GM21528 (cell line): Measurements from ENCODE around the gene ABCC5.
"Not testable (repeated sequence)": the region's sequence is repeated elsewhere in the genome, so short reads cannot be mapped to it uniquely, and the experiment has no call there.

Experiments
- ATAC-seq: cut with Tn5 transposase; IDR thresholded peaks from one replicate; pipeline ENCODE4 v1.9.1; 2021; ENCODE audit warnings: mild to moderate bottlenecking, moderate library complexity; ENCODE audit not compliant: unreplicated experiment, low FRiP score

Gene ABCC5

GRCh38 chr3:184017672-184018423 lies at the start of gene ABCC5:
Gene ABCC5 (minus strand): TSS chr3:184017884. CDS start chr3:184014392, 3,492 bp downstream.
- ATAC-seq, result peak; percentile 98

- no peak for ATAC-seq
Observed at GRCh38 chr3:184066211-184066610, 48.5 kb upstream of the ABCC5 start.

GRCh38 chr3:184062637-184063036 lies 45.0 kb upstream of the ABCC5 start:
- ATAC-seq, result no peak

- no peak for ATAC-seq
Observed at GRCh38 chr3:184059424-184059823, 41.7 kb upstream of the ABCC5 start.

GRCh38 chr3:184058029-184058428 lies 40.3 kb upstream of the ABCC5 start:
- ATAC-seq, result no peak

GRCh38 chr3:184052767-184053166 lies 35.1 kb upstream of the ABCC5 start, which contains the start of gene HTR3C:
Gene HTR3C (plus strand): TSS chr3:184053047. CDS start chr3:184053081, 34 bp downstream.
- no peak for ATAC-seq

- no peak for ATAC-seq
Observed at GRCh38 chr3:184050217-184050847, 32.6 kb upstream of the ABCC5 start.

- no peak for ATAC-seq
Observed at GRCh38 chr3:184045995-184046394, 28.3 kb upstream of the ABCC5 start.

GRCh38 chr3:184042617-184043016 lies 24.9 kb upstream of the ABCC5 start:
- no peak for ATAC-seq

DNA sequence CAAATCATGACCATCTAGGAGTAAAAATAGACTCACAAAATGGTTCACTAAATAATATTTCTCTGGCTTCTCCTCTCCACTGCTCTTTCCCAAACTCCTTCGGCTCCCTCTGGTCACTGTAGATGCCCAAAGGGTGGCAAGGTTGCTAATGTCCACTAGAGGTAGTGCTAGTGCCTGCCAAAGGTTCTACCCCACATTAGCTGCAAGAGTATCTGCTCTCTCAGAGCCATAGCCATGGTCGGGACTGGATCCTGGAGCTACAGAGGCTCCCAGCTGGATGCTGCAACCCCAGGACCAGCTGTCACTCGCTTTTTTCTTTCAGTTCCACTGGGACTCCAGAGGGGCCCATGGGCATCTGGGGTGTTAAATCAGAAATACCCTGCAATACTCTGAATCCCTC lies 22.3 kb upstream of the ABCC5 start:
- no peak for ATAC-seq

DNA sequence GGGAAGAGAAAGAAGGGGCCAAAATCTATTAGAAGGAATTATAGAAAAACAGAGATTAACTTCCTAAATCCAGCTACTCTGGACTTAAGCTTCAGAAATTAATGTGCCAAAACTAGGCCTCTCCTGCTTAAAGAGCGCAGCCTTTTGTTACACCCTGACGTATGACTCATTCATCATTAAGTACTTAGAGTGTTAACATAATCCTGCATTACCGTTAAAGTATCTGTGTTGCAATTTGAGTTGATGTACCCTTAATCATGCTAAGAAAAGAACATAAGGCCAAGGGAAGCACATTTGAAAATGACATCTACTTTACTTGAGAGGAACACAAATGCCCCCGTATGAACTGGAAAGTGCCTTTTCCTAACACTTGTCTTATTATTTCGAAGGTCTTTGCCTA lies 21.7 kb upstream of the ABCC5 start:
- no peak for ATAC-seq

- ATAC-seq, result not testable (repeated sequence)
Observed at GRCh38 chr3:184038307-184038706, 20.6 kb upstream of the ABCC5 start.

GRCh38 chr3:184037816-184038215 lies 20.1 kb upstream of the ABCC5 start:
- no peak for ATAC-seq

DNA sequence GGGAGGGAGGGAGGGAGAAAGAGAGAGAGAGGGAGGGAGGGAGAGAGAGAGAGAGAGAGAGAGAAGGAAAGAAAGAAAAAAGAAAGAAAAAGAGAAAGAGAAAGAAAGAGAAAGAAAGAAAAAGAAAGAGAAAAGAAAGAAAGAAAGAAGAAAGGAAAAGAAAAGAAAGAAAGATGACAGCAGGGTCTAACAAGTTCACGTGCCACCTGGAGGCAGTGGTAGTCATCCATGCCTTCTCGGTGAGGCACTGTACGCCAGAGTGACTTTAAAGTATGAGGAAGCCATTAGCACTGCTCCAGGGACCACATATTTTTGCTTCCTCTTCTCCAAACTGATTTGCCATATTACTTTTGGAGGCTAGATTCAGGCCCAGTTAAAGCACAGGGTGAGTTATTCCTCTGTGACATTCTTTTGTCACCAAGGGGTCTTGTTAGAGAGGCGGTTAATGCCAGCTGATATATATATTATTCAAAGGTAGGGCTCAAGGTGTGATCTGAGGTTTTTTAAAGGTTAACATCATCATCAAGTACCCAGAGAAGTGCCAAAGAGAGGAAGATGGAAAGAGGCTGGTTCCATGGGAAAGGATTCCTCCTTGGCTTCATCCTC lies 13.6 kb upstream of the ABCC5 start, which contains the start of gene HTR3D:
Gene HTR3D, plus strand, starts transcription at position 556 of the 606 bp plus-strand sequence. Its CDS starts 0 bp downstream, at position 556.
- ATAC-seq, result no peak

DNA sequence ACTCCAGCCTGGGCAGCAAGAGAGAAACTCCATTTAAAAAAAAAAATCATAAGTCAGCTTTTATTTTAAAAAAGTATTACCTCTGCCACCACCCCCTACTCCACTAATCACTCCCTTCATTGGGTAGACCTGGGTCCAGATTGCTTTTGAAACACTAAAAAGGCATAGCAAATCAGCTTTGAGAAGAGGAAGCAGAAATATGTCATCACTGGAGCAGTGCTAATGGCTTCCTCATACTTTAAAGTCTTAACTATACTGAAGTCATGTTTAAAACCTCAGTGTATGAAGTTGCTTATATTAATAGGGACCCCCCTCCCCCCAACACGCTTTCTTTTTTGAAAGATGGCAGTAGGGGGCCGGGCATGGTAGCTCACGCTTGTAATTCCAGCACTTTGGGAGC lies 12.9 kb upstream of the ABCC5 start:
- no peak for ATAC-seq

GRCh38 chr3:184029443-184029842 lies 11.8 kb upstream of the ABCC5 start:
- ATAC-seq, result no peak

- ATAC-seq, result not testable (repeated sequence)
Observed at GRCh38 chr3:184028275-184028890, 10.7 kb upstream of the ABCC5 start.

DNA sequence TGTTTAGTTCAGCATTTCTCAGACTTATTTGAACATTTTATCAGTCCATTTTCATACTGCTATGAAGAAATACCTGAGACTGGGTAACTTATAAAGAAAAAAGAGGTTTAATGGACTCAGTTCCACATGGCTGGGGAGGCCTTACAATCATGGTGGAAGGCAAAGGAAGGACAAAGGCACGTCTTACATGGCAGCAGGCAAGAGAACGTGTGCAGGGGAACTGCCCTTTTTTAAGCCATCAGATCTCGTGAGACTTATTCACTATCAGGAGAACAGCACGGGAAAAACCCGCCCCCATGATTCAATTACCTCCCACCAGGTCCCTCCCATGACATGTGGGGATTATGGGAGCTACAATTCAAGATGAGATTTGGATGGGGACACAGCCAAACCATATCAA lies 7.6 kb upstream of the ABCC5 start:
- not testable (repeated sequence) for ATAC-seq

DNA sequence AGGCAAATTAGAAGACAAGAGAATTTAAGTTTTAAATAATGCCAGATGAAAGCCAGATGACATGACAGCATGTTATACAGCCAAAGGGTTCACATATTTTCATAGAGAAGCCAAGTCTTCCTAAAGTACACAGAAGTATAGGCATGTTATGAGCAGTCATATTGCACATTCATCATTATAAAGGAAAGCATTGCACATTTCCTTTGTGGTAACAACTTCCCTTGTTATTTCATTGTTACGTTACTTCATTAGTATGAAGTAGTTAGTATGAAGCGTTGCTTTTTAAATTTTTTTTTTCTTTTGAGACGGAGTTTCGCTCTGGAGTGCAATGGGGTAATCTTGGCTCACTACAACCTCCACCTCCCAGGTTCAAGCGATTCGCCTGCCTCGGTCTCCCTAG lies 4.6 kb upstream of the ABCC5 start:
- no peak for ATAC-seq

- no peak for ATAC-seq
Observed at GRCh38 chr3:184018424-184018973, 815 bp upstream of the ABCC5 start.
